Measurements from ENCODE around the gene C16orf74. TPM values are rescaled to one million over a fixed set of nuclear protein-coding genes. Genes with fewer than 3 reads are reported as not detected.

Gene C16orf74
- total RNA-seq, 1 donor from 2014 or later, result 3.1 TPM

GRCh38 chr16:85774811-85775210 lies 23.9 kb upstream of the C16orf74 start:
- no peak for DNase-seq (ENCODE audit: low spot score)

- no peak for DNase-seq (ENCODE audit: low spot score)
Measured at GRCh38 chr16:85774136-85774535, 23.2 kb upstream of the C16orf74 start.

- DNase-seq (ENCODE audit: low spot score), result no peak
Measured at GRCh38 chr16:85773044-85773443, 22.1 kb upstream of the C16orf74 start.

GRCh38 chr16:85770741-85771140 lies 19.8 kb upstream of the C16orf74 start:
- no peak for DNase-seq (ENCODE audit: low spot score)

- DNase-seq (ENCODE audit: low spot score), result no peak
Measured at GRCh38 chr16:85768199-85768598, 17.3 kb upstream of the C16orf74 start.

- DNase-seq (ENCODE audit: low spot score), result no peak
Measured at GRCh38 chr16:85767531-85767930, 16.6 kb upstream of the C16orf74 start.

- DNase-seq (ENCODE audit: low spot score), result no peak
Measured at GRCh38 chr16:85765767-85766166, 14.9 kb upstream of the C16orf74 start.

- no peak for DNase-seq (ENCODE audit: low spot score)
Measured at GRCh38 chr16:85765211-85765610, 14.3 kb upstream of the C16orf74 start.

GRCh38 chr16:85763616-85764015 lies 12.7 kb upstream of the C16orf74 start:
- no peak for DNase-seq (ENCODE audit: low spot score)

GRCh38 chr16:85762970-85763369 lies 12.1 kb upstream of the C16orf74 start:
- no peak for DNase-seq (ENCODE audit: low spot score)

- DNase-seq (ENCODE audit: low spot score), result no peak
Measured at GRCh38 chr16:85761861-85762260, 11.0 kb upstream of the C16orf74 start.

- no peak for DNase-seq (ENCODE audit: low spot score)
Measured at GRCh38 chr16:85759631-85760419, 8.9 kb upstream of the C16orf74 start.

GRCh38 chr16:85759136-85759535 lies 8.2 kb upstream of the C16orf74 start:
- no peak for DNase-seq (ENCODE audit: low spot score)

GRCh38 chr16:85757341-85757822 lies 6.5 kb upstream of the C16orf74 start:
- no peak for DNase-seq (ENCODE audit: low spot score)

- no peak for DNase-seq (ENCODE audit: low spot score)
Measured at GRCh38 chr16:85755929-85756768, 5.3 kb upstream of the C16orf74 start.

GRCh38 chr16:85754413-85754812 lies 3.5 kb upstream of the C16orf74 start:
- DNase-seq (ENCODE audit: low spot score), result no peak

- no peak for DNase-seq (ENCODE audit: low spot score)
Measured at GRCh38 chr16:85753976-85754375, 3.1 kb upstream of the C16orf74 start.

- DNase-seq (ENCODE audit: low spot score), result no peak
Measured at GRCh38 chr16:85753559-85753958, 2.7 kb upstream of the C16orf74 start.

GRCh38 chr16:85752511-85753420 lies 1.9 kb upstream of the C16orf74 start:
- DNase-seq (ENCODE audit: low spot score), result no peak

GRCh38 chr16:85751698-85752501 lies 1.0 kb upstream of the C16orf74 start:
- DNase-seq (ENCODE audit: low spot score), result no peak

Data from mesenteric fat pad (tissue), 1 donor.